ENCODE results near the gene JPT1.
A peak's percentile ranks its signal among the peaks of the same experiment; 100 is the strongest.
"Not testable (repeated sequence)": the region's sequence is repeated elsewhere in the genome, so short reads cannot be mapped to it uniquely, and the experiment has no call there.

Gene JPT1

GRCh38 chr17:75129576-75129975, 24.7 kb downstream of the JPT1 start:
- DNase-seq: no peak

- no peak for DNase-seq
Measured at GRCh38 chr17:75128694-75129505, 25.4 kb downstream of the JPT1 start.

GRCh38 chr17:75127936-75128335, 26.4 kb downstream of the JPT1 start:
- not testable (repeated sequence) for DNase-seq

- no peak for DNase-seq
Measured at GRCh38 chr17:75126954-75127353, 27.4 kb downstream of the JPT1 start.

GRCh38 chr17:75125984-75126383, 28.3 kb downstream of the JPT1 start:
- no peak for DNase-seq

GRCh38 chr17:75124819-75125162, 29.5 kb downstream of the JPT1 start:
- DNase-seq: no peak

GRCh38 chr17:75124041-75124818, 30.1 kb downstream of the JPT1 start:
- peak; percentile 20 for DNase-seq

GRCh38 chr17:75118307-75118706, 36.0 kb downstream of the JPT1 start:
- DNase-seq: no peak

GRCh38 chr17:75116737-75117136, 37.6 kb downstream of the JPT1 start:
- DNase-seq: no peak

- DNase-seq: no peak
Measured at GRCh38 chr17:75115555-75115954, 38.8 kb downstream of the JPT1 start.

- DNase-seq: no peak
Measured at GRCh38 chr17:75114552-75115314, 39.6 kb downstream of the JPT1 start.

- DNase-seq: peak; percentile 84
Measured at GRCh38 chr17:75113798-75114551, 40.3 kb downstream of the JPT1 start.

- no peak for DNase-seq
Measured at GRCh38 chr17:75111777-75112335, 42.5 kb downstream of the JPT1 start.

GRCh38 chr17:75110234-75110937, 43.9 kb downstream of the JPT1 start:
- no peak for DNase-seq

GRCh38 chr17:75109407-75110233, 44.7 kb downstream of the JPT1 start, which contains the start of gene ARMC7:
Gene ARMC7, plus strand, starts transcription at chr17:75109969. Its CDS starts 320 bp downstream, at chr17:75110289.
- DNase-seq: peak; percentile 80

- DNase-seq: no peak
Measured at GRCh38 chr17:75109046-75109406, 45.3 kb downstream of the JPT1 start.

- no peak for DNase-seq
Measured at GRCh38 chr17:75108193-75108592, 46.1 kb downstream of the JPT1 start.

- DNase-seq: no peak
Measured at GRCh38 chr17:75105126-75106080, 48.9 kb downstream of the JPT1 start.
